HG03460 (cell line): ENCODE data around the gene ALDH3B1.
"Not testable (repeated sequence)": the region's sequence is repeated elsewhere in the genome, so short reads cannot be mapped to it uniquely, and the experiment has no call there.

Experiments used
- ATAC-seq: cut with Tn5 transposase; IDR thresholded peaks from one replicate; pipeline ENCODE4 v1.9.1; 2021; ENCODE audit not compliant: unreplicated experiment

ALDH3B1 gene

GRCh38 chr11:68010090-68011041 is at the start of gene ALDH3B1:
TSS of gene ALDH3B1 (plus strand) at chr11:68010327. CDS start at chr11:68015298, 4,971 bp downstream.
- no peak for ATAC-seq

DNA sequence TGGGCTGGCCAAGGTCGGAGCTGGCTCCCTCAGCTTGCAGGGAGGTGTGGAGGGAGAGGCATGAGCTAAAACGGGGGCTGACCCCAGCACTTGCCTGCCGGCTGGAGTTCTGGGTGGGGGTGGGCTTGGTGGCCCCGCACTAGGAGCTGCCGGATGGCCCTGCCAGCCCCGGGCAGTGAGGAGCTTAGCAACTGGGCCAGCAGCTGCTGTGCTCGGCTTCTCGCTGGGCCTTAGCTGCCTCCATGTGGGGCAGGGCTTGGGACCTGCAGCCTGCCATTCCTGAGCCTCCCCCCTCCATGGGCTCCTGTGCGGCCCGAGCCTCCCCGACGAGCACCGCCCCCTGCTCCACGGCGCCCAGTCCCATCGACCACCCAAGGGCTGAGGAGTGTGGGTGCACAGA is 46.9 kb upstream of the ALDH3B1 start:
- not testable (repeated sequence) for ATAC-seq

GRCh38 chr11:67963879-67964278 is 46.2 kb upstream of the ALDH3B1 start:
- not testable (repeated sequence) for ATAC-seq

- ATAC-seq = not testable (repeated sequence)
Observed at GRCh38 chr11:67964746-67965145, 45.4 kb upstream of the ALDH3B1 start.

DNA sequence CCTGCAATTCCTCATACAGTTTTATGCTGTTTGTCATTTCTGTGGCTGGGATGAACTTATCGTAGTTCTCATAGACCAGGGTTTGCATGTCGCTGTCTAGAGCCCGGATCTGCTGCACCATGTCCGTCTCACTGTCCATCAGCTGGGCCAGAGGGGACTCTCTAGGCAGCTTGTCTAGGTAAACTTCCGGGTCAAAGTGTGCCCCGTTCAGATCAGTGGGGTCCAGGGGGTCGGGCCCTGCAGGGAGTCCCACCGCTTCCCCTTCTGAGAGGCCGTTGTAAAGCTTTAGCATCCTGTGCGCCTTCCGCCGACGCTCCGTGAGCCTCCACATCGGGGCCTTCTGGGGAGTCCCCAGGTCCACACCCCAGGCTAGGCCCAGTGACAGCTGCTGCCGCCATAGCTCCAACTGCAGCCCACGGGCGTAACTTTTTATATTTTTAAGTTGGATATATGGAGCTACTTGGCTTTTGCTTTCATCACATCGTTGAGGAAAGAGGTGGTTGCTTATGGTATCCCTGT is 44.2 kb upstream of the ALDH3B1 start:
- ATAC-seq = not testable (repeated sequence)

- not testable (repeated sequence) for ATAC-seq
Observed at GRCh38 chr11:67974746-67975145, 35.4 kb upstream of the ALDH3B1 start.

DNA sequence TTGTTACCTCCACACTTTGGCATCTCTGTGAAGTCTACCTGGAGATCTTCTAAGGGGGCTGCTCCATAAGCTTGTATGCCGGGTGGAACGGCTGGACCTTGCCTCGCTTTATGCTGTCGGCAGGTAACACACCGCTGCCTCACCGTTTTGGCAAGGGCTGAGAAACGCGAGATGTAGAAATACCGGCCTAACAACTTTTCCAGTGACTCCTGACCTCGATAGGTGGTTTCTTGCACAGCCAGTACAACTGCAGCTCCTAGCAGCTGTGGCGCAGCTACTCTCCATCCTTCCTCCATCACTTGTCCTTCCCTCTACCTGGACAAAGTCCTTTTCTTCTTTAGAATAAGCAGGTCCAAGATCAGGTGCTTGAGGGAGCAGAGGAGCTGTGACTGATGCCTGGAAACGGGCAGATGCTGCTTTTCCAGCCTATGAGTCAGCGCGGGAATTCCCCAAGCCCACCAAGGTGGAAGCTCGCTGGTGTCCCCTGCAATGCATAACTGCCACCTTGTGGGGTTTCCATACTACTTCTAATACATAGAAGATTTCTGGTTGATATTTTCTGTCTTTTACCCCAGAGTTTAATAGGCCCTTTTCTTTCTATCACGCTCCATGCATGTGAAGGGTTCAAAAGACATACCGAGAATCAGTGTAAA is 31.2 kb upstream of the ALDH3B1 start:
- ATAC-seq = not testable (repeated sequence)

- ATAC-seq = not testable (repeated sequence)
Observed at GRCh38 chr11:67981226-67981625, 28.9 kb upstream of the ALDH3B1 start.

DNA sequence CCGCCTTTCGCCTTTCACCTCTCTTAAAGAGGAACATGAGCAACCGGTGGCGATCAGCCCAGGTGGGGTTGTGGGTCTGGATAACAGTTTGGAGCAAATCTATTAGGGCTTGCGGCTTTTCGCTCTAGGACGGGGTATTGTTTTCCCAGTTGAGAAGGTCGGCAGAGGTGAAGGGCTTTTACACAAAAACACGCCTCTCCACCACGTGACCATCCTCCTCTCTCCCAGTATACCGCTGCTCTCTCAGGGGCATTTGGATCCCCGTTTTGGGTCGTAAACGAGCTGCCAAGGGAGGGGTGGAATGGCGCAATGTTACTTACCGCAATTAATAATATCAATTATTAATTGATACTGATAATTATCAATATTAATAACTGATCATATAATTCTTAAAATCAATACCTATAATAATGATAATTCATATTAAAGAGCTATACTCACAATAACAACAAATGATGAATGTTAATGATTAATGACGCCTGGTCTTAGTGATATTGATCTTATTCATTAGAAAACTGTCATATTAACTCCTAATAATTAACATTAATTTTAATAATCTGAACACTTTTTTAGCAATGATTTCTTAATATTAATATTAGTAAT is 27.8 kb upstream of the ALDH3B1 start:
- not testable (repeated sequence) for ATAC-seq

- no peak for ATAC-seq
Observed at GRCh38 chr11:67983951-67984350, 26.2 kb upstream of the ALDH3B1 start.

DNA sequence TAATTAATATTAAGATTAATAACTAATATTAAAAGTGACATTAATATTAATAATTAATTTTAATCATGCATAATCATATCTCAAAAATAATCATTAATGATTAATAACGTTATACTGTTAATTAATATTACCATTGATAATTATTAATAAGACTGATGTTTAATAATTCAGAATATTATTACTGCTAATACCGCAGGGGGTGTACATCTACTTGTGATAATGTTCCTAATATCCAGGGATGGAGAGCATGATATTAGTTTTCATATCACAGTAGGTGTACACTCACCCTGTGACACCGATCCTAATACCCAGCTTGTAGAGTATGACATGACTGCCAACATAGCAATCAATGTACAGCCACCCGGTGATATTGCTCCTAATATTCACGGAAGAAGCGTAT is 24.8 kb upstream of the ALDH3B1 start:
- not testable (repeated sequence) for ATAC-seq

GRCh38 chr11:67990546-67991346 is 19.4 kb upstream of the ALDH3B1 start:
- not testable (repeated sequence) for ATAC-seq

- not testable (repeated sequence) for ATAC-seq
Observed at GRCh38 chr11:67991347-67992121, 18.6 kb upstream of the ALDH3B1 start.

GRCh38 chr11:67993821-67994220 is 16.3 kb upstream of the ALDH3B1 start:
- not testable (repeated sequence) for ATAC-seq

- not testable (repeated sequence) for ATAC-seq
Observed at GRCh38 chr11:67994387-67994786, 15.7 kb upstream of the ALDH3B1 start.

GRCh38 chr11:67995129-67995528 is 15.0 kb upstream of the ALDH3B1 start:
- ATAC-seq = not testable (repeated sequence)

DNA sequence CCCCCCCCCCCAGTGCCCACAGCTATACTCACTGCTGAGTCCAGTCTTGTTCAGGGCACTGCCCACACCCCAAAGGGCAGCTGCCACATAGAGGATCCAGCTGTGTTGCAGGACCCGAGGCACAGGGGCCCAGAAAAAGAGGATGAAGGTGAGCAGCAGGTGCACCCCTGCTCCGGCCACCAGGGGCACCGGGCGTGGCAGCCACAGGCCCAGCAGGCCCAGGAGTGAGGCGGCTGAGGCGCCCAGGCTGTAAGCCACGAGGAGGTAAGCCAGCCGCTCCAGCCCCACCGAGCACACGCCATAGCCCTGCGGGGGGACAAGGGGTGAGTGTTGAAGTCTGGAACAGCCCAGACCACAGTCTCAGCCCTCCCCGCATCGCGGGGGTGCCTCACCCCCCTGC is 14.5 kb upstream of the ALDH3B1 start:
- not testable (repeated sequence) for ATAC-seq

DNA sequence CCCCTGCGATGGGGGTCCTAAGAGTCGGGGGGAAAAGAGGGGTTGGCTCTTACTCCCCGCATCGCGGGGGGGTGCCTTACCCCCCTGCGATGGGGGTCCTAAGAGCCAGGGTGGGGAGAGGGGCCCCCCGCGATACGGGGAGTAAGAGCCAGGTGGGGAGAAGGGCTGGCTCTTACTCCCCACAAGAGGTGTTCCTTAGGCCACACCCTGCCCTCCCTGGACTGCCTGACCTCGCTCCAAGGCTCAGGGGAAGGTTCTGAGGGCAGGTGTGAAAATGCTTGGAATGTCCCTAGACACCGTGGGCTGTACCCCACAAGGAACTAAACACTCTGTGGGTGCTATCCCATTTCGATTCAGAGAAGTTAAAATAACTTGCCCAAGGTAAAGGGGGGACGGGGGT is 14.1 kb upstream of the ALDH3B1 start:
- no peak for ATAC-seq

- ATAC-seq = no peak
Observed at GRCh38 chr11:67996622-67997474, 13.3 kb upstream of the ALDH3B1 start.
